Activated gamma-delta T cell treated with Interleukin-2 at 50 U/mL for 16 hours (primary cell): ENCODE measurements around the gene C2orf76.

Source experiments
- DNase-seq: peaks from one replicate; pipeline ENCODE4 v3.0.0-alpha.2; 2020

Gene C2orf76

GRCh38 chr2:119333360-119333759 is 33.3 kb downstream of the C2orf76 start:
- no peak for DNase-seq

- DNase-seq: no peak
Measured at GRCh38 chr2:119332953-119333352, 33.7 kb downstream of the C2orf76 start.

GRCh38 chr2:119327431-119327830 is 39.2 kb downstream of the C2orf76 start:
- no peak for DNase-seq

- no peak for DNase-seq
Measured at GRCh38 chr2:119326938-119327337, 39.7 kb downstream of the C2orf76 start.

GRCh38 chr2:119324685-119325270 is 41.9 kb downstream of the C2orf76 start:
- no peak for DNase-seq

- DNase-seq: no peak
Measured at GRCh38 chr2:119323459-119323858, 43.2 kb downstream of the C2orf76 start.

GRCh38 chr2:119319593-119319992 is 47.0 kb downstream of the C2orf76 start:
- no peak for DNase-seq

- DNase-seq: no peak
Measured at GRCh38 chr2:119317554-119317953, 49.1 kb downstream of the C2orf76 start.

- no peak for DNase-seq
Measured at GRCh38 chr2:119316066-119316465, 50.6 kb downstream of the C2orf76 start.

GRCh38 chr2:119315241-119315925 is 51.3 kb downstream of the C2orf76 start:
- DNase-seq: no peak

GRCh38 chr2:119311831-119312230 is 54.8 kb downstream of the C2orf76 start:
- no peak for DNase-seq

- no peak for DNase-seq
Measured at GRCh38 chr2:119311371-119311770, 55.3 kb downstream of the C2orf76 start.

- no peak for DNase-seq
Measured at GRCh38 chr2:119308793-119309330, 57.8 kb downstream of the C2orf76 start.

GRCh38 chr2:119307419-119308140 is 59.1 kb downstream of the C2orf76 start:
- DNase-seq: no peak

- no peak for DNase-seq
Measured at GRCh38 chr2:119306196-119306590, 60.4 kb downstream of the C2orf76 start.

- DNase-seq: no peak
Measured at GRCh38 chr2:119305497-119306195, 61.0 kb downstream of the C2orf76 start.

- DNase-seq: no peak
Measured at GRCh38 chr2:119304847-119305246, 61.8 kb downstream of the C2orf76 start.

- DNase-seq: no peak
Measured at GRCh38 chr2:119301413-119301812, 65.2 kb downstream of the C2orf76 start.

- DNase-seq: no peak
Measured at GRCh38 chr2:119295688-119296375, 70.8 kb downstream of the C2orf76 start.

- DNase-seq: no peak
Measured at GRCh38 chr2:119294671-119295070, 72.0 kb downstream of the C2orf76 start.

GRCh38 chr2:119293900-119294299 is 72.7 kb downstream of the C2orf76 start:
- no peak for DNase-seq

GRCh38 chr2:119293254-119293653 is 73.4 kb downstream of the C2orf76 start:
- DNase-seq: no peak

GRCh38 chr2:119292226-119292625 is 74.4 kb downstream of the C2orf76 start:
- no peak for DNase-seq
